ACHN (cell line): ENCODE measurements around the gene NEURL1B.

Experiments used
- DNase-seq: peaks from one replicate; pipeline ENCODE4 v3.0.0-alpha.2; 2015
- in situ Hi-C: cut with HindIII; loops from 2 replicates; pipeline ENCODE4 v1.10.0; 2017; ENCODE audit warnings: low sequenced_read_pairs, low pct_ligation_motif_present, low pct_unique_long_range_greater_than_20kb

Gene NEURL1B

DNA sequence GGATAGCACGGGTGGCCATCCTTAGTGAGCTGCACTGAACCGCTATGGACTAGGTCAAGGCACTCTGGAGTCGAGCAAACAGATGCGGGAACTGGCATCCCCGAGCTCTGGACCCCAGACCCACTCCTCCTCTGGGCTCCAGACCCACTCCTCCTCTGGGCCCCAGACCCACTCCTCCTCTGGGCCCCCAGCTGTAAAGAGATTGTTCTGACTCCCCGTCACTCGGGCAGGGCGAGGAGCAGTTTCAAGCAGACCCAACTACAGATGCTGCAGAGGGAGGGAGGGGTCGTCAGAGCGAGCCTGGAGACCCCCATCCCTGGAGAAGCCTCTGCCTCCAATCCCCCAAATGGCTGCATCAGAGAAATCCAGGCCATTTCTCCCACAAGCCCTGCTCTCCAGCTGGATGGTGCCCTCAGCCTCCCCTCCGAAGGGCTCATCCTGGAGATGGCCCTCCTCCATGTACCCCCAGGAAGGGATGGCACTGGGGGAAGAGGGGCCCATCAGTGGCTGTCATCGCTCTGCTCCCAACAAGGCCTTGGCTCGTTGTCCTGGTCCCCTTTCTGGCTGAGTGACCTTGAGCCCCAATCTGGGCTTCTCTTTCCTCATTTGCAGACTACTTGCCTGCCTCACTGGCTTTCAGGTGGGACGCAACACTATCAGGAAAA is 91.3 kb downstream of the NEURL1B start:
- DNase-seq: no peak
- in situ Hi-C loops: no loop called here

DNA sequence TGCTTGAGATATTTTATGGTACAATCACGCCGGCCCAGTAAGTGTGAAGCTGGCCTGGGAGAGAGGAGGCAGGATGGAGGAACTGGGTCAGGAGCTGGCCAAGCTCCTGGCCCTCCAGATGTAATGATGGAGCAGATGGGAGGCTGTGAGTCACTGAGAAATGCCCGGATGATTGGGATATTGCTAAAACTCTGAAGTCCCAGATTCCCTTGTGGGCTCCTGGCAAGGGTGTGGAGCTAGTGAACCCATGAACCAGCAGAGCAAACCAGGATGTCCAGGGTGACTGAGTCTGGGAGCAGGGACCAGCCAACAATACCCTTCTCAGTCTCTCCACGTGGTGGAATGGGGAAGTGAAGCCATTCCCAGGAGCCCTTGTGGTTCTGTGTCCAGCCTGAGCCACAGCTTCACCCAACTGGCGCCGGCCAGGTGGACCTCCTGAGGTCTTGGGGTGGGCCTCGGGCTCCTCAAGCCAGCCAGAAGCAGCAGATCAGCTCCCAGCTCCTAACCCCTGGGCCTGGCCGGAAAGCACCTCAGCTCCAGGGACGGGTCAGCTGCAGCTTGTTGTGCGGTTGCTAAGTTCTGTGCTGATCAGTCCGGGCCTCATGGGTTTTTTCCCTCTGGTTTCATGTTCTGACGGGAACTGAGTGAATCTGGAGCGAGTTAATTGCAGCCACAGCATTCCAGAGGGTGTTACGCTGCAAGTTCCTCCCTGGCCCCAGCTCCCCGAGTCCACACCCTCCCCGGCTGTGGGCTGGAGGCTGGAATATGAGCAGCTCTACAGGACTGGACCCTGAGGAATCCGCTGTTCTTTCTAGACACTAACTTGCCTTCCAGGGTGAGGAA is 92.3 kb downstream of the NEURL1B start:
- peak; percentile 84 for DNase-seq
- in situ Hi-C loops: no loop called here

DNA sequence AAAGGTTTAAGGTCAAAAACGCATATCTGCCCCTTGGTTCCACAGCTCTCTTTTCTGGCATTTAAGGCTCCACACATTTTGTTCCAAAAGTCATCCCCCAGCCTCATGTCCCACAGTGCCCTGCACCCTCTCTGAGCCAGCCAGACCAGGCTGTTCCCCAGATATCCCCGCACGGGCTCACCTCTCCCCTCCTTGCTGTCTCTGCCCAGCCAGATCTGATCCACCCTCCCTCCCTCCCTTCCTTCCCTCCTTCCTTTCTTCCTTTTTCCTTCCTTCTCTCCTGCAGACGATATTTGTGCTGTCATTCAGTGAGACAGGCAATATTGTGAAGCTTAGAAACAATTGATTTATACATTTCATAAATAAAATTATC is 92.9 kb downstream of the NEURL1B start:
- in situ Hi-C loops: no loop called here
- DNase-seq: no peak

DNA sequence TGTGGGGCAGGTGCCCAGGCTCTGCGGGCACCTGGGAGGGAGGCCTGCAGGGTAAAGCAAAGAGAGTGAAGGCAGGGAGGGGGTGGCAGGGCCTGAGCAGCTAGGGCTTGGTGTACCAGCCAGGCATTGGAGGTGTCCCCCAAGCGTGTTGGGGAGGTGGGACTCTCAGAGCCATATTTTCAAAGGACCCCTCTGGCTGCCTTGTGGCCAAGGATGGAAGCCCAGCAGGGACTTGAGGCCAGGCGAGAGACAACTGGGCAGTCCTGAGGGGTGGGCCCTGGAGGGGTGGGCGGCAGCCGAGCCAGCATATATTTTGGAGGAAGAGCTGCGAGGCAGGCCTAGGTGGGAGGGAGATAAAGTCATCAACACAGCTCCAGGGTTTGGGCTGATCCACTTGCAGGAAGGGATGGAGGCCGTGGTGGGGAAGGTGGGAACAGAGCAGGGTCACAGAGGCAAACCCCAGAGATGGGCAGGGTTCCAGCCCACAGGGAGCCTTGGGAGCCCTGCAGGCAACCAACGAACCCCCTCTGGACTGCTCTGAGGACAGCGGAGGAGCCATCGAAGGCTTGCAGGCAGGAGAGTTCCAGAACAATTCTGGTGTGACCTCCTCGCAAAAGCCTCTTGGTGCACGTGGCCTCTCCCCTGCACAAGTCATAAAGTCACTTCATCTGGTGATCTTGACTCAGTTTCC is 94.2 kb downstream of the NEURL1B start:
- no peak for DNase-seq
- in situ Hi-C loops: no loop called here

DNA sequence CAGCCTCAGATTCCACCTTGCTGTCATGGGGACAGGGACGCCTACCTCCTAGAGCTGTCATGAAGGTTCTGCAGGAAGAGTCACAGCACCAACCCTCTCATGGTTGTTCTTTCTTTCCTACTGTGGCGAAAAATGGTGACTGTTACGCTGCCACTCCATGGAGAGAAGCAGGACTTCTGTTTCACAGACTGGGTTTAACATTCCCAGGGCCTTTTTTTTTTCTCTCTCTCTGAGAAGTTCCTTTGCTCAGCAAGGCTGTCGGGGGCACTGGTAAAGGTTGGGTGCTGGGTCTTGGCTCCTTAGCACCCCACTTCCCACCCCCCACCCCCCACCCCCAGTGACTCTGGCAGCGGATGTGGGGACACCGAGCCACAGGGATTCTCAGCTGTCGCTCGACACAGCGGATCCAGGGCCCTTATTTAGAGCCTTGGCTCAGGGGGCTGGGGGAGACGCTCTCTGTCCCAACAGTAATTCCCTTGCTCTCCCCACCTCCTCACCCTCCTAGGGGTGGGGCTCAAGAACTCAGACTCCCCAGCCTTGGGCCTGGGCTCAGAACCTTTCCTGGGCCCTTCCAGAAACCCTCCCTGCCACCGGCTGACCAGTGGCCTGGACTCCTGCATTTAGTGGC is 95.6 kb downstream of the NEURL1B start:
- no peak for DNase-seq
- in situ Hi-C loops: no loop called here

DNA sequence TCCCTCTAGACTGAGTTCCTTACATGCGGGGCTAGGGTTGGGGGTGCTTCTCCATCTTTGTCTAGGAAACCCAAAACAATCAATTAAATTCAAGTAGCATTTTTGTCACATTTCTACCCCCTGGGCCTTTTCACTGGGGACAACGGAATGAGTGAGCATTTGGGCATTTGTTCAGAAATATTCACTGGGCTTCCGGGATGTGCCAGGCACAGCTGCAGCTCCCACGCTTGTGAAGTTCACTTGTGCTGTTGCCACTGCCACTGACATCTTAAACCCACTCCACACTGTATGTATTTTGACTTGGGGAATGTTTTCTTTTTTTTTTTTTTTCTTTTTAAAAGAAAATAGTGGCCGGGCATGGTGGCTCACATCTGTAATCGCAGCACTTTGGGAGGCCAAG is 98.3 kb downstream of the NEURL1B start:
- no peak for DNase-seq
- in situ Hi-C loops: no loop called here

DNA sequence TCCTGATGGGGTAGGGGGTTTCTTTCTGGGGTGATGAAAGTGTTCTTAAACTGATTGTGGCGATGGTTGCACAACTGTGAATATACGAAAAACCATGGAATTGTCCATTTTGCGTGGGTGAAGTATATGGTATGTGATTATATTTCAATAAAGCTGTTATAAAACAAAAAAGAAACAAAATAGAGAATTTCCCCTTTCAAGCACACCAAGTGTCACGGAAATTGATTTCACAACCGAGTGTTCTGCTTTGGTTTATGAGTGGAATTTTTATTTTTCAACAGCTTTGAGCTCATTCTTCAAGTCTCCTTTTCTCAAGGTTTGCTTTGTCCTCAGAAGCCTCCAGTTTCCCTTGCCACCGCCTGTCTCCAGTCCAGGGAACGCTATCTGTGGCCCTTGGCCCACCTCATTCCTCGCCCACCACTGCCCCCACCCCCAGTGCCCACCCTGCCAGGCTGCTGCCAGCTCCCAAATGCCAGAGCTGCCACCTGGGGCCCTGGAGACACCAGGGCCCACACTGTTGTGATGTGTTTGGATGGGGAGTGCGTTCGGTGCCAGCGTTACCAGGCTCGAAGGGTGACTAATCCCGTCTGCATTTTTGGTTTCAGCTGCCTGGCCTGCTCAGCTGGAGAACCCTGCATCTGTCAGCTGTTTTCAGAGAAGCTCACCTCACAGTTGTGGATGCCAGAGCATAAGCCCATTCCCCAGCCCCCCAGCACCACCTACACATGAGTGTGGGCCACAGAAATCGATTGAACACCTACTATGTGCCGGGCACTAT is 99.6 kb downstream of the NEURL1B start:
- in situ Hi-C loops: no loop called here
- DNase-seq: peak; percentile 88
